ENCODE results near the gene POU2F1. TPM values are rescaled to one million over a fixed set of nuclear protein-coding genes. Genes with fewer than 3 reads are reported as not detected.

Gene POU2F1
- total RNA-seq, 1 experiment from 2014 or later, result 11.6 TPM

- no peak for TF ChIP-seq CTCF (IDR thresholded peaks at IDR 0.05; ENCODE audit: unreplicated experiment)
- peaks cover 5% of the 10 kb centered on the region for H3K36me3 Mint-ChIP-seq (ENCODE audit: insufficient read depth, unreplicated experiment)
- intact Hi-C loops (cut with micrococcal nuclease), result no loop called here
- no peak overlapping the region for H3K27ac Mint-ChIP-seq (ENCODE audit: low read depth, unreplicated experiment)
- no peak for DNase-seq (ENCODE audit: unreplicated experiment)
- CTCF ChIA-PET, result interaction anchor here (0.5 to 12.9 kb wide), 9 partner anchors 11 to 405 kb away, joined by 3 to 105 read pairs (median 3); no protein-coding TSS in a partner anchor
- H3K9me3 Mint-ChIP-seq (ENCODE audit: unreplicated experiment), result no peaks in the 10 kb centered on the region
- no TSS peak for BruUV-seq (replicated peaks)
- POLR2A ChIA-PET, result interaction anchor here (0.8 kb wide), 1 partner anchor 30 kb away, joined by 3 read pairs; no protein-coding TSS in a partner anchor
- H3K4me1 Mint-ChIP-seq (ENCODE audit: insufficient read depth, unreplicated experiment), result peaks cover 3% of the 10 kb centered on the region
- no peaks in the 10 kb centered on the region for H3K27me3 Mint-ChIP-seq (ENCODE audit: insufficient read depth, unreplicated experiment)
- H3K4me3 Mint-ChIP-seq (ENCODE audit: unreplicated experiment), result no peak overlapping the region
Observed at GRCh38 chr1:167425482-167425881, 204.8 kb downstream of the POU2F1 start.

GRCh38 chr1:167426716-167427115, 206.0 kb downstream of the POU2F1 start:
- ChIA-PET POLR2A (no interaction called here), CTCF (interaction anchor here (0.6 to 12.9 kb wide), 4 partner anchors 13 to 159 kb away, joined by 3 to 105 read pairs (median 6); no protein-coding TSS in a partner anchor)
- no peaks in the 10 kb centered on the region for H3K9me3 Mint-ChIP-seq (ENCODE audit: unreplicated experiment)
- H3K27me3 Mint-ChIP-seq (ENCODE audit: insufficient read depth, unreplicated experiment), result no peaks in the 10 kb centered on the region
- no peak overlapping the region for H3K4me3 Mint-ChIP-seq (ENCODE audit: unreplicated experiment)
- no peak for DNase-seq (ENCODE audit: unreplicated experiment)
- no peak overlapping the region for H3K27ac Mint-ChIP-seq (ENCODE audit: low read depth, unreplicated experiment)
- no peaks in the 10 kb centered on the region for H3K4me1 Mint-ChIP-seq (ENCODE audit: insufficient read depth, unreplicated experiment)
- BruUV-seq (replicated peaks), result no TSS peak
- TF ChIP-seq CTCF (IDR thresholded peaks at IDR 0.05; ENCODE audit: unreplicated experiment), result no peak
- intact Hi-C loops (cut with micrococcal nuclease), result no loop called here
- peaks cover 5% of the 10 kb centered on the region for H3K36me3 Mint-ChIP-seq (ENCODE audit: insufficient read depth, unreplicated experiment)

- Mint-ChIP-seq H3K9me3 (ENCODE audit: unreplicated experiment) (no peaks in the 10 kb centered on the region), H3K4me1 (ENCODE audit: insufficient read depth, unreplicated experiment) (no peaks in the 10 kb centered on the region), H3K27me3 (ENCODE audit: insufficient read depth, unreplicated experiment) (no peaks in the 10 kb centered on the region), H3K27ac (ENCODE audit: low read depth, unreplicated experiment) (no peak overlapping the region), H3K36me3 (ENCODE audit: insufficient read depth, unreplicated experiment) (peaks cover 5% of the 10 kb centered on the region), H3K4me3 (ENCODE audit: unreplicated experiment) (no peak overlapping the region)
- BruUV-seq (replicated peaks), result no TSS peak
- ChIA-PET CTCF (interaction anchor here (0.6 to 12.9 kb wide), 4 partner anchors 15 to 172 kb away, joined by 3 to 105 read pairs (median 7); no protein-coding TSS in a partner anchor), POLR2A (interaction anchor here (2.1 kb wide), 1 partner anchor 10 kb away, joined by 6 read pairs; no protein-coding TSS in a partner anchor)
- TF ChIP-seq CTCF (IDR thresholded peaks at IDR 0.05; ENCODE audit: unreplicated experiment), result no peak
- intact Hi-C loops (cut with micrococcal nuclease), result no loop called here
- no peak for DNase-seq (ENCODE audit: unreplicated experiment)
Observed at GRCh38 chr1:167427848-167428247, 207.2 kb downstream of the POU2F1 start.

- POLR2A ChIA-PET, result interaction anchor here (2.1 kb wide), 1 partner anchor 11 kb away, joined by 6 read pairs; no protein-coding TSS in a partner anchor
- H3K4me3 Mint-ChIP-seq (ENCODE audit: unreplicated experiment), result no peak overlapping the region
- no peak overlapping the region for H3K27ac Mint-ChIP-seq (ENCODE audit: low read depth, unreplicated experiment)
- H3K4me1 Mint-ChIP-seq (ENCODE audit: insufficient read depth, unreplicated experiment), result no peaks in the 10 kb centered on the region
- DNase-seq (ENCODE audit: unreplicated experiment), result no peak
- peaks cover under 1% of the 10 kb centered on the region for H3K36me3 Mint-ChIP-seq (ENCODE audit: insufficient read depth, unreplicated experiment)
- CTCF ChIA-PET, result interaction anchor here (0.6 to 12.9 kb wide), 3 partner anchors 10 to 199 kb away, joined by 3 to 105 read pairs (median 4); no protein-coding TSS in a partner anchor
- no TSS peak for BruUV-seq (replicated peaks)
- H3K9me3 Mint-ChIP-seq (ENCODE audit: unreplicated experiment), result no peaks in the 10 kb centered on the region
- H3K27me3 Mint-ChIP-seq (ENCODE audit: insufficient read depth, unreplicated experiment), result no peaks in the 10 kb centered on the region
- intact Hi-C loops (cut with micrococcal nuclease), result no loop called here
- no peak for TF ChIP-seq CTCF (IDR thresholded peaks at IDR 0.05; ENCODE audit: unreplicated experiment)
Observed at GRCh38 chr1:167428395-167428794, 207.7 kb downstream of the POU2F1 start.
